ENCODE measurements around the gene CTSH. TPM values are rescaled to one million over a fixed set of nuclear protein-coding genes. Genes with fewer than 3 reads are reported as not detected.

The CTSH gene
- total and polyA plus RNA-seq, 3 donors from 2014 or later = 44.3 to 152 (median 45.6) TPM

DNA sequence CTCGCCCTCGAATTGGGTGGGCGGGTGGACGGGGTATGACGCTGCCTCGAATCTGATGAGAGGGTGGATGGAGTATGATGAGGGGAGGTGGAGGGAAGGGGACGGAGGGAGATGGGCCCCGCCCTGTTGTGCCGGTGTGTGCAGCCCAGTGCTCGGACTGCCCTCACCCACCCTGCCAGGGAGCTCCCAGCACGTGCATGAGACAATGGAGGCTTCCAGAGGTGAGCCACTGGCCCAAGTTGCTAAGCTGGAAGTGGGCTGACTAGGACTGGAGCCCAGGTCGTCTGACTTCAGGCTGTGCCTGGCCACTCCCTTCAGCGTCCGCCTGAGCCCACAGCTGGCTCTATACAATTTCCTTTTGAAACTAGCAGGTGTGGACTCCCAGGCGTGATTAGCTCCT, 47.0 kb upstream of the CTSH start:
- Histone ChIP-seq H3K27me3 (no peaks in the 10 kb centered on the region), H3K4me3 (no peak overlapping the region), H3K36me3 (ENCODE audit: low read depth, missing control alignments) (no peaks in the 10 kb centered on the region), H3K27ac (no peak overlapping the region), H3K9me3 (no peaks in the 10 kb centered on the region), H3K4me1 (peaks cover 3% of the 10 kb centered on the region)
- DNase-seq = no peak
- WGBS, 2 donors = 85 to 92% methylated on average over 6 to 15 of the region's 15 CpGs
- intact Hi-C loops (cut with DNase I; ENCODE audit: low total_unique reads) = no loop called here
- TF ChIP-seq CTCF (IDR thresholded peaks at IDR 0.05) = no peak
- TF ChIP-seq POLR2A (IDR thresholded peaks at IDR 0.05) = no peak

DNA sequence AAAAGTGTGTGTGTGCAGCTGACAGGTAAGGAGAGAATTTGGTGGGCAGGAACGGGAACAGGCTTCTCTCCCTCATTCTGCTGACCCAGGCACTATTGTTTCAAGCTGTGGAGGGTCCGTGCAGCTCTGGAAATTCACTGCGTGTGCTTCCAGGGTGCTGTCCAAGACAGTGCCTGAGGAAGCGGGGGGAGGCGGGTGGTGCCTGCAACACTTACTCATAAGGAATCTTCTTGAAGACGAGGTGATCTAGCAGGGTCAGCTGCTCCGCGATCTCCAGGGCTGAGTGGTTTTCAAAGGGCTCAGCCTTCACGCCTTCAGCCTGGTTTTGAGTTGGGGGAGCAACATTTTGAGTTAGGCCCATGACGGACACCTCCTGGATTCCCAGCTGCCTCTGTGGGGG, 46.6 kb upstream of the CTSH start:
- peak; percentile 50 for DNase-seq
- Histone ChIP-seq H3K4me1 (peaks cover 3% of the 10 kb centered on the region), H3K9me3 (no peaks in the 10 kb centered on the region), H3K4me3 (no peak overlapping the region), H3K27ac (no peak overlapping the region), H3K27me3 (no peaks in the 10 kb centered on the region), H3K36me3 (ENCODE audit: low read depth, missing control alignments) (no peaks in the 10 kb centered on the region)
- intact Hi-C loops (cut with DNase I; ENCODE audit: low total_unique reads) = no loop called here
- TF ChIP-seq CTCF (IDR thresholded peaks at IDR 0.05) (no peak), POLR2A (IDR thresholded peaks at IDR 0.05) (no peak)
- 76 to 93% methylated on average over 3 to 10 of the region's 10 CpGs for WGBS, 2 donors

DNA sequence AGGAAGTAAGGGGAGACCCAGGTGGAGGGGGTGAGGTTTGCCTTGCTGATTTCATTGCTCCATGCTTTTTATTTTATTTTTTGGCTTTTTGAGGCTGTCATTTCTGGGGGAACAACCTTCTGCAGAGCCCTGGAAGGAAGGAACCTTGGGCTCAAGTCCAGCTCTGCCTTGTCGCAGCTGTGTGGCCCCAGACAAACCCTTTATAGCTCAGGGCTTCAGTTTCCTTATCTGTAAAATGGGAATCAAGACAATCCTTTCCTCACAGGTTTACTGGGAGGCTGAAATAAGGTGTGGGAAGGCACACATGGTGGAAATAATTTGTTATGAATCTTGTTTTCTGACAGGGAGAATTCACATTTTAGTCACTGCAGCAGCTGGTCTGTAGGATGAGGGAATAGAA, 45.4 kb upstream of the CTSH start:
- no peak overlapping the region for H3K27ac ChIP-seq

GRCh38 chr15:78989701-78990240, 44.9 kb upstream of the CTSH start:
- intact Hi-C loops (cut with DNase I; ENCODE audit: low total_unique reads) = no loop called here
- WGBS, 2 donors = 92 to 93% methylated on average over 9 of the region's 9 CpGs
- no peak for DNase-seq
- H3K27ac ChIP-seq = no peak overlapping the region
- TF ChIP-seq POLR2A (IDR thresholded peaks at IDR 0.05) (no peak), CTCF (IDR thresholded peaks at IDR 0.05) (no peak)
- H3K27me3 ChIP-seq = no peaks in the 10 kb centered on the region
- H3K36me3 ChIP-seq (ENCODE audit: low read depth, missing control alignments) = no peaks in the 10 kb centered on the region
- H3K4me1 ChIP-seq = peaks cover 3% of the 10 kb centered on the region
- no peak overlapping the region for H3K4me3 ChIP-seq
- no peaks in the 10 kb centered on the region for H3K9me3 ChIP-seq

More for the DNA sequence above, 45.4 kb upstream of the CTSH start:
- WGBS, 2 donors = 39 to 50% methylated on average over 1 of the region's 1 CpG
- Histone ChIP-seq H3K9me3 (no peaks in the 10 kb centered on the region), H3K4me1 (peaks cover 3% of the 10 kb centered on the region), H3K4me3 (no peak overlapping the region), H3K36me3 (ENCODE audit: low read depth, missing control alignments) (no peaks in the 10 kb centered on the region), H3K27me3 (no peaks in the 10 kb centered on the region)
- no peak for DNase-seq
- intact Hi-C loops (cut with DNase I; ENCODE audit: low total_unique reads) = no loop called here
- no peak for TF ChIP-seq CTCF (IDR thresholded peaks at IDR 0.05)
- no peak for TF ChIP-seq POLR2A (IDR thresholded peaks at IDR 0.05)

DNA sequence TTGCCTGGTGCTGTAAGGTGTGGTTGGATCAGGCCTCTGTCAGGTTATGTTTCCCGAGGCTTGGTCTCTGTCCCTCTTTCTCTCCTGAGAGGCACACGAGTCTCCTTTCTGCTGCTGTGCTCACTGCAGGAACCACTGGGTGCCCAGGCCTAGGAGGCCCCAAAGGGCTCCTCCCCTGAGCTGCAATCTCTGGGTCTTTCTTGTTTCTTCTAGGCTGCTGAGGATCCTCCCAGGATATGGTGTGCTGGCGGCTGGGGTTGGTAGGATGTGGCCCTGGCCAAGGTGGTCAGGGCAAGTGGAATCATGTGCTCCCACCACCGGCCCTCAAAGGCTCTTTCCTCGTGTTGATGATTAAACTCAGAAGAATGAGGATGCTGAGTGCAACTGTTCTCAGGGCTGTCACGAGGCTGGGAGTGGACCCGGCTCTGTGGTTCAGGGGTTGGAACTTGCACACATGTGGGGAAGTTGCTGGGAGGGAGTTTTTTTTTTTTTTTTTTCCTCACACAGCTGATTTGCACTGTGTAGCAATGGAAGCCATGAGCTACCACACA, 43.6 kb upstream of the CTSH start:
- H3K4me3 ChIP-seq = no peak overlapping the region
- H3K36me3 ChIP-seq (ENCODE audit: low read depth, missing control alignments) = no peaks in the 10 kb centered on the region
- 32 to 61% methylated on average over 4 to 7 of the region's 7 CpGs for WGBS, 2 donors
- intact Hi-C loops (cut with DNase I; ENCODE audit: low total_unique reads) = no loop called here
- no peak for TF ChIP-seq CTCF (IDR thresholded peaks at IDR 0.05)
- no peak for TF ChIP-seq POLR2A (IDR thresholded peaks at IDR 0.05)
- no peaks in the 10 kb centered on the region for H3K9me3 ChIP-seq
- peak; percentile 83 for DNase-seq
- H3K27me3 ChIP-seq = no peaks in the 10 kb centered on the region
- peaks cover 3% of the 10 kb centered on the region for H3K4me1 ChIP-seq
- H3K27ac ChIP-seq = peak overlapping the region; percentile 46 to 76
